HL-60/S4 (cell line): ENCODE results near the gene TTPAL.

Experiments used
- in situ Hi-C: fragments of 300-500 bp; cut with MboI; formaldehyde crosslinking; loops from 2 replicates; pipeline ENCODE4 v1.14.3; 2022; ENCODE audit warnings: low sequenced_read_pairs

The TTPAL gene

DNA sequence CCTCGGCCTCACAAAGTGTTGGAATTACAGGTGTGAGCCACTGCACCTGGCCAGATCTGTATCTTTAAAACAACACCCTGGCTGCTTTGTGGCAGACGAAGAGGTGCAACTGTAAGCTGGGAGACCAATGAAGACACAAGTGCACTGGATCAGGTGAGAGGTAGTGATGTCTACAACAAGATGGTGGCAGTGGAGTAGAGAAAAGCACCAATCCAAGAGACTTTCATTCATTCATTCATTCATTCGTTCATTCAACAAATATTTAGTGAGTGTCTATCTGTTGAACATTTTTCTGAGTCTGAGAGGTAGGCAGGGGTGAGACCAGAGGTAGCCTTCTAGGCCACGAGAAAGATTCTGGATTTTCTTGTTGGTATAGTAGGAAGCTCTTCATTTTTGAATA is 36.9 kb upstream of the TTPAL start:
- in situ Hi-C loops, result no loop called here

DNA sequence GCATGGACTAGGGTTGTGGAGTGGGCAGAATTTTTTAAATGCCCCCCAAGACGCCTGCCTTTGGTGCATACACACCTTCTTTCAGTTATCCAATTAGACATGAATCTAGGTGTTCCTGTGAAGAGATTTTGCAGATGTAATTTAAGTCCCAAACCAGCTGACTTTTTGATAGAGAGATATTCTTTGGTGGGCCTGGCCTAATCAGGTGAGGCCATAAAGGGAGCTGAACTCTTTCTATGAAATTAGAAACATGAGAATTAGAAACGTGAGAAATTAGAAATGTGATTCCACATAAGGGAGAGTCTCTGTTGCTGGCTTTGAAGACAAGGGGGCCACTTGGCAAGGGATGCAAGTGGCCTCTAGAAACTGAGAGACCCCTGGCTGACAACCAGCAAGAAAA is 36.4 kb upstream of the TTPAL start:
- in situ Hi-C loops, result no loop called here

DNA sequence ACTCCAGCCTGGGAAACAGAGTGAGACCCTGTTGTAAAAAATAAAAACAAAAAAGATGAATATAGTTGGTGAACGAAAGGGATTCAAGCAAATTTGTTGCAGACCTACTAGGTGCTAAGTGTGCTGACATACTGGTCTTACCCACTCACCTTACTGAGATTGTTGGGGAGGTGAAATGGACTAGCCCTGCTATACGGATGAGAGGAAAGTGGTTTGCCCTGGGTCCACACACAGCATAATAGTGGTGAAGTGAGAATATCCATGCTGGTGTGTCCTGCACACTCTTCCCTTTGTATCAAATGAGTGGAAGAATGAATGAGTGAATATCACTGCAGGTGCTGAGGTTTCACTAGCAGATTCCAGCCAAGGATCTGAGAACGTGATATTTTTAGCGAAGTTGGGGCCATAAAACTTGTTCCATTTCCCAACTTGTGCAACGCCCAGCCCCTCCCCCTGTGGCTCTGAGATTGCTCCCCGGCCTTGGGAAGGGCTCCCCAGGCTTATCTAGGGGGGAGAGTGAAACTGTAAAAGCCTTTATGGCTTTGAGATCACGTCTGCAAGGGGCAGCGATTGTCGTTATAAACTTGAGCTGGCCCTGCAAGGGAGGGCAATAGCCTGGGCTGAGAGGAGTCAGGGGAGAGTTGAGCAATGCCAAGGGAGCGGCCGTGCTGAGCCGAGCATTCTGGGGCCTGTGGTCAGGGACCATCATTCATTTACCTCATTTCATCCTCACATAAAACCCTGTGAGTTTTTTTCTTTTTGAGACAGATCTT is 33.2 kb upstream of the TTPAL start:
- in situ Hi-C loops, result no loop called here

DNA sequence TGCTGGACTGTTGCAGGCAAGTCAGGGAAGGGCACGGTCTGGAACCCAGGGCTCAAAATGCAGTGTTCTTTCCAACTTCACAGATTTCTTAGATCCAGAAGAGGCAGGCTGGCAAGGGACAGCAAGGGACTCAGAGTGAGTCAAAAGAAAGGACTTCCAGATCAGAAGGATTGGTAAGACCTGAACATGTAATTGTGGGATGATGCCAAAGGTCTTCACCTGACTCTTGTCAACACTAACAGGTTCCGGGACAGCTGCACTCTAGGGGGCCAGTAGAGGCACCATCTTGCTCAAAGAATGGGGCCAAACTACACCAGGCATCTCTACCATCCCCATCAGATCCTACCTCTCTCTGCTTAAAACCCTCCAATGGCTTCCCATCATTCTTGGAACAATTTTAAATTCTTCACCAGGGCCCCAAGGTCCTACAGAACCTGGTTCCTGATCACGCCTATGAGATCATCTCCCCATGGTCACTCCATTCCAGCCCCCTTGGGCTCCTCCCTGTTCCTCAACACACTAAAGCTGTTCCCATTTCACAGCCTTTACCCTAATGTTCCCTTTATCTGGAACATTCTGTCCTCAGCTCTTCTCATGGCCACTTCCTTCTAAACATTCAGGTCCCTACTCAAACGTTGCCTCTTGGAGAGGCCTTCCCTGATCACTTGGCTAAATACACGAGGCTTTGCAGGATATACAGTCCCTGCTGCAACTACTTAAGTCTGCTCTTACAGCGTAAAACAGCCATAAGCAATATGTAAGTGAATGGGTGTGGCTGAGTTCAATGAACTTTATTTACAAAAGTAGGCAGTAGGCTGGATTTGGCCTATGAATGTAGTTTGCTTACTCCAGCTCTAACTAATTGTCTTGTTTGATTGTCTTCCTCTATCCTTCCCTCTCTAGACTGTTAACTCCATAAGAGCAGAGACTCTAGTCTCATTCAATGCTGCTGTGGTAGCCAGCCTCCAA is 29.6 kb upstream of the TTPAL start:
- in situ Hi-C loops, result no loop called here

DNA sequence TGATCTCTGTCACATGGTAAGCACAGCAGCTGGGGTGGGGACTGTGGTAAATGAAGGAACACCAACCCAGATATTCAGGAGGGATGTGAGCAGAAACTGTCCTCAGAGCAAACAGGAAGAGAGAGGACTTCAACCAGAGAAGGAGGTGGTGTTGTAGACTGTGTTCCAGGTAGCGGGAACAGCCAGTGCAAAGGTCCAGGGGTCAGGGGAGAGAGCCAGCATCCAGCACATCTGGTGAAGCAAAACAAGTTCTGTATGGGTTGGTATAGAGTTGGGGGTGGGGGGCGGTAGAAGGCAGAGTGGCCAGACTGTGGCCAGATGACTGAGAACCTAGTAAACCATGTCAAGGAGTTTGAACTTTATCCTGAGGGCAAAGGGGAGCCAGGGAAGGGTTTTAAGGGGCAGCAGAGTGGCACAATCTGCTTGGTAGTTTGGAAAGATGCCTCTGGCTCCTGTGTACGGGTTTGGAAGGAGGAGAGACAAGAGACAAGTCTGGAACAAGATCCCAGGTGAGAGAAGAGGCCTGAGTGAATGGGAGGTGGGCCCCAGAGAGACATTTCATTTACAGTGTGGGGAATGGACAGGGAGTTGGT is 27.8 kb upstream of the TTPAL start:
- in situ Hi-C loops, result no loop called here

DNA sequence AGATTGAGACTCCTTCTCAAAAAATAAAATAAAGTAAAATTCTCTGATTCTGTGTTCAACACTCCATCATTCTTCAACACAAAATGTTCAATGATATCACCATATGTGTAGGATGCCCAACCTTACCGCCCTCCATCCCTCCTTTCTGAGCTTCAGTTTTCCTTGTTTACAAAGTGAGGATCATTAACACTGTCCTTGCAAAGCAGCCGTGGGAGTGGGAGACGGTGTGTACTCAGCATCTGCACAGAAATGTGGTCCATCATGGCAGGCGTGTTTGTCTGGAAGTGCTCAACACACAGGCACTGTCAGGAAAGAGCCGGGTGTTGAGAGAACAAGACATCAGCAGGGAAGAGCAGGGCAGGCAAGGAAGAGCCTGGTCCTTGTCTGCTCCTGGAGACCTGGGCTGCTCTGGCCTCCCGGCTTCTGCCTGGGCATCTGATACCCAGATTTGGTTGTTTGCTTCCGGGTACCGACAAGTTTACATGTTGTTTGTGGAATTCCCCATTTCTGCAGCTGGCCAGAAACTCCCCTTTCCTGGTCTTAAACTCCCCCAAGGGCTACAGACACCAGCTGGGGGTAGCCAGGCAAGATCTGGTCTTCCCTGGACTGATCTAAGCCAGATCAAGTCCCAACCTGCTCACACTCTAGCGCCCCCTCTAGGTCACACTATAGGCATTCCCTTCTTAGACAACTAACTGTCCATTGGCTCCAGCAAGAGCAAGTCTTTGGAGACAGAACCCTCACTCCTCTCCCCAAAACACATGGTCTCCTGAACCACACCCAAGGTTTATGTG is 26.7 kb upstream of the TTPAL start:
- in situ Hi-C loops, result no loop called here

DNA sequence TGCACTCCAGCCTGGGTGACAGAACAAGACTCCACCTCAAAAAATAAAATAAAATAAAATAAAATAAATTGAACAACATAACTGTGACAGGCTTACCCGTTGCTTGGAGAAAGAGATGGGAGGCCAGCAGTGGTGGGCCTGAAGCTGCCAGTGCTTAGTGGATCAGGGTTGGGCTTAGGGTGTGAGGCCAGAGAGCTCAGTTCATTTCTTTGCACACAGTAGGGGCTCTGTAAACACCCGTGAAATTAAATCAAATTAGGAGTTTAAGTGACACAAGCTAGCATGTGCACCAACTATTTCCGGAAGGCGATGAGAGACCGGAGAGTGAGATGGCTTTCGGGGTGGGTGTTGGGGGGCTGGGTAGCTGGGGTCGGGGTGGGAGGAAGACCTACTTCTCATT is 25.8 kb upstream of the TTPAL start:
- in situ Hi-C loops, result no loop called here

DNA sequence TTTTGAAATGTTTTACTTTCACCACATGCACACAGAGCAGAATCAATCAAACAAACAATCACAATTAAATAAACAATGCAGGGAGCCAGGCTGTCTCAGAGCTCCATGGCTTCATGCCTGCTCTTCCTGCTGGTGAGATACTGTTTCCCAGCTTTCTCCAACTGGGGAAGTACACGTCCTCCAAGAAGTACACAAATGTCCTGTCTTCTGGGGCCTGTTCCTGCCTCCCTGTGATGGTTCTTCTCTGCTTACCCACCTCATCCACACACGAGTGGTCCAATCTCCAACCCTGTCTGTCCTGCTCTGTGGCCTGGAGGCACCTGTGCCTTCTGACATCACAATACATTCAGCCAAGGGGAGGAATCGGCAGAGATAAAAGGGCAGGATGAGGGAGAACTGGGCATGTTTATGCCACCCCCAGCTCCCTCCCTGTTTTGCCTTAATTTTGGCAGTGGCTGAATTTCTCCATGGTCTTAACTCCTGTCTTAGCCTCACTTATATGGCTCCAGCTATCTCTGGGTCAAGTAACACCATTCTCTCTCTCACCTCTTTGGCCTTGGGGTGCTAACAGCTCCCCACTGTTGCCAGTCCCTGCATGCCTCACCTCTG is 25.3 kb upstream of the TTPAL start:
- in situ Hi-C loops, result no loop called here

DNA sequence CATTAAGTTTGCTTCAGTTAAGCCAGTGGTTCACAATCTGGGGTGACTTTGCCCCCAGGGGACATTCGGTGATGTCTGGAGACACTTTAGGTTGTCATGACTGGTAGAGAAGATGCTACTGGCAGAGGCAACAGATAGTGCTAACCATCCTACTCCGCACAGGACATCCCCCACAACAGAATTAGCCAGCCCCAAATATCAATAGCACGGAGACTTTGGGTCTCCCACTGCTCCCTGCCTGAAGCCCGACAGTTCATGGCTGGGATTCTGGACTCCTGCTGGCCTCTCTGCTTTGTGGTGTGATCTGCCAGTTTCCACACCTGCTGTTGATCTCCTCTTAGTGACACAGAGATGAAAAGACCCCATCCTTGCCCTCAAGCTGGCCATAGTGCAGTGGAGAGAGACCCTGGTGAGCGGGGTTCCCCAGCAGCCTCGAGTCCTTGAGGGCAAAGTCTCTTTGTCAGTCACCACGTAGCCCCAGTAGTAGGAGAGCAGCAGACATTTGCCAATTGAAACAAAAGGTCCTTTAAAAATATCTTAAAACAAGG is 24.7 kb upstream of the TTPAL start:
- in situ Hi-C loops, result no loop called here

DNA sequence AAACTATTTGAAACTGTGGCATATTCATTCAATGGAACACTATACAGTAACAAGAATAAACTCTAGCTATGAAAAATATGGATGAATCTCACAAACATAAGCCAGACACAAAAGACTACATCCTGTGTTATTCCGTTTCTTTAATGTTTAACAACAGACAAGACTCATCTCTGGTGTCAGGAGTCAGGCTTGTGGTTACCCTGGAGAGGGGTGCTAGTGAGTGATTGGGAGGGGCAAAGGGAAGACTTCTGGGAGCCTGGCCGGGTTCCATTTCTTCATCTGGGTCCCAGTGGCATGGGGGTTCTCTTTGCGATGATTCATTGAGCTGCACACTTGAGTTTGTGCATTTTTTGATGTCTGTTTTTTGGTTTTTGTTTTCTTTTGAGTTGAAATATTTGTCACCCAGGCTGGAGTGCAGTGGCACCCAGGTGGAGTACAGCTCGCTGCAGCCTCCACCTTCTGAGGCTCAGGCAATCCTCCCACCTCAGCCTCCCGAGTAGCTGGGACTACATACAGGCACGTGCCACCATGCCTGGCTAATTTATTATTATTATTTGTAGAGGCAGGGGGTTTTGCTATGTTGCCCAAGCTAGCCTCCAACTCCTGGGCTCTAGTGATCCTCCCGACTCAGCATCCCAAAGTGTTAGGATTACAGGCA is 21.2 kb upstream of the TTPAL start:
- in situ Hi-C loops, result no loop called here

DNA sequence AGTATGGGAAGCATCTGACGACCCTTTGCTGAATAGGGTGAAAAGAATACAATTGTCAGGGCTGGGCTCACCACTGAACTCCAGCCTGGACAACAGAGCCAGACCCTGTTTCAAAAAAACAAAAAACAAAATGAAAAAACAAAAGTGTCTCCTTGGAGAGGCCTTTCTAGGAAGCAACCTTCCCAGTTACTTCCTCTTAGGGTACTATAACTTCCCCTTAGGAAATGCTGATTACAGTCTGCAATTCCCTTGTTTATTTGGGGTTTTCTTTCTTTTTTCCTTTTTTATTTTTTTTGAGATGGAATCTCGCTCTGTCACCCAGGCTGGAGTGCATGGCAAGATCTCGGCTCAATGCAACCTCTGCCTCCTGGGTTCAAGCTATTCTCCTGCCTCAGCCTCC is 20.5 kb upstream of the TTPAL start:
- in situ Hi-C loops, result no loop called here

DNA sequence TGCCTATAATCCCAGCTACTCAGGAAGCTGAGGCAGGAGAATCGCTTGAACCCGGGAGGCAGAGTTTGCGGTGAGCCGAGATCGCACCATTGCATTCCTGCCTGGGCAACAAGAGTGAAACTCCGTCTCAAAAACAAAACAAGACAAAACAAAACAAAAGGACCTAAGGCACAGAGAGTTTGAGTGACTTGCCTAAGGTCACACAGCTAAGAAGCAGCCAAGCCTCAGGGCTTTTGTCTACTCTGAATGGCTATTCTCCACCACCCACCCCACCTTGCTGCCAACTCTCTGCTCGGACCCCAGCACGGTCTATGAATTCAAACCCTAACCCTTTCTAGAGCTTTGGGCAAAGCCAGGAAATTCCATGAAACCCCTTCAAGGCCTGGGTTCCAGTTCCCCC is 19.1 kb upstream of the TTPAL start:
- in situ Hi-C loops, result no loop called here

DNA sequence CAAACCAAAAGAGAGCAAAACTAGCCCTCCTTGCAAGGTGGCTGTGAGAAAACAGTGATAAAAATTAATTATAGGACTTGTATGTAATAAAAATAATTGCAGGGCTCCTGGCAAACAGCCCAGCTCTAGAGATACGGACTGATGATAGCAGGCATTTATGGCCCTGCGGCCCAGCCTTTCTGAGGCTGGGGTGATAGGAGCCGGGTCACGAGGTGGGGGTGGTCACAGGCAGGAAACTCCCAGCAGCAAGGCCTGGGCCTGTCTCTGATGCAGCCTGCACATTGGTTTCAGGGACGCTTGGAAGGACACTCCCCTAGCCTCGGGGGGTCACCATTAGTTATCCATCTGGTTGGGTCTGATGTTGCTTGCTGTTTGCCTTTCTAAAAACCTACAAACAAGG is 18.7 kb upstream of the TTPAL start:
- in situ Hi-C loops, result no loop called here

DNA sequence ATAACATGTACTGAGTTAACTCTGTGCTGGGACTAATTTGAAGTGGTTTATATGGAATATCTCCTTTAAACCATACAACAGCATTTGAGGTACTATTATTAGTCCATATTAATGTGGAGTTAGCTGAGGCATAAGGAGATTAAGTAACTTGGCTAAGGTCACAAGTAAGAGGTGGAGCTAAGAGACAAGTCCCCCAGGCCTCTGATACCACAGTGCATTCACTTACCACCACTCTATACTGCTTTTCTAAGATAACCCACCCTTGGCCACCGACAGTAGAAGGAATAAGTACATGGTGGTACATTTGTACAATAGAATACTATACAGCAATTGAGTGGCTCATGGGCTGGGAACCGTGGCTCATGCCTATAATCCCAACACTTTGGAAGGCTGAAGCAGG is 16.4 kb upstream of the TTPAL start:
- in situ Hi-C loops, result no loop called here

DNA sequence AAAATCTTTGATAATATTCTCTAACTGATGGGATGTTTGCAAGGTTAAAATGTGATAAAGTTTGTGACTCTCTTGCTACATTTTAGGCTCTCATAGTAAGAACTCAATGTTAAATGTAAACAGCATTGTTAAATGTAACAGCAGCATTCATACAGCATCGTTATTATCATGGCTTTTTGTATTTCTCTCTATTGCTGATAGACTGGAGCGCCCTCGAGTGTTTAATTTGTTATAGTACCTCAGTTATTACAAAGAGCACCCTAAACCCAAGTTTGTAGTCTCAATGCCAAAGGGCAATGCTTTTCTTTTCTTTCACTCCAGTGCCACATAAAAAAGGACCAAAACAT is 14.9 kb upstream of the TTPAL start:
- in situ Hi-C loops, result loop anchor here (10.0 kb wide), 1 partner anchor 246 kb away; the partner anchor contains the start of gene OSER1

DNA sequence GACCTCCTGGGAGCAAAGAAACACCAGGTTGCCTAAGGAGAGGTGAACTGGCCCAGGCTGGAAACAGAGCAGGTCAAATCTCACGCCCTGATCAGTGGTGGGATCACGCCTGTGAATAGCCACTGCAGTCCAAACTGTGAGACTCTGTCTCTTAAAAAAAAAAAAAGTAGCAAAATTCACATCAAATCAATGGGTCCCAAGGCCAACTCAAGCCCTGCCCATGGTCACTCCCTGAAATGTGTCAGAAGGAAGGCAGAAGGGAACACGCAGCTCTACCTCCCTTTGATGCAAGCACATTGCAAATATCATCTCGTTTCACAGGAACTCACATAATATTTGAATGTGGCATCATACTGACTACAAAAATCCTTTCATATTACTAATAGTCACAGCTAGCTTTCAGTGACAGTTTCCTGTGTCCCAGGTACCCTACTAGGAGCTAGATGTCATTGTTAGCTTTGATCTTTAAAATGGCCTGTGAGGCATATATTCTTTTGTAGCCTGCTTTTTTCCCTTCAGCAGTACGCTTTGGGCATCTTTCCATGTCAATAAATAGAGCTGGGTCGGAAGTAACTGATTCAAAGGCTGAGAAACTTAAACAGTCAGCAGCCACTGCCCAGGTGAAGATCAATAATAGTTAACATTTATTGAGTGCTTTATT is 14.4 kb upstream of the TTPAL start:
- in situ Hi-C loops, result loop anchor here (10.0 kb wide), 1 partner anchor 246 kb away; the partner anchor contains the start of gene OSER1

DNA sequence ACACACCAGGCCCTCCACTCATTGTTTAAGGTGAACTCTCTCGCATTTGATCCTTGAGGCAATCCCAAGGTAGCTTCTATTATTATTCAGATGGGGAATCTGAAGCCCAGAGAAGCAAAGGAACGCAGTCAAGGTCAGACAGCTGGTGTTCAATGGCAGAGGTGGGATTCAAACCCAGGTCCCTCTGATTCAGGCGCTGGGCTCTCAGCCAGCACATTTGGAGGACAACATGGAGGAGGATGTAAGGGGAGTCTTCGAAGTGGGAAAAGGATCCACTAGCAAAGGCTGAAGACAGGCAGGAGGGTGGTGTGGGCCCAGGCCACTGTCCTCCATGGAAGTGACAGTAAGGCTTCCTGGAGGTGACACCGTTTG is 13.9 kb upstream of the TTPAL start:
- in situ Hi-C loops, result loop anchor here (10.0 kb wide), 1 partner anchor 247 kb away; the partner anchor contains the start of gene OSER1

DNA sequence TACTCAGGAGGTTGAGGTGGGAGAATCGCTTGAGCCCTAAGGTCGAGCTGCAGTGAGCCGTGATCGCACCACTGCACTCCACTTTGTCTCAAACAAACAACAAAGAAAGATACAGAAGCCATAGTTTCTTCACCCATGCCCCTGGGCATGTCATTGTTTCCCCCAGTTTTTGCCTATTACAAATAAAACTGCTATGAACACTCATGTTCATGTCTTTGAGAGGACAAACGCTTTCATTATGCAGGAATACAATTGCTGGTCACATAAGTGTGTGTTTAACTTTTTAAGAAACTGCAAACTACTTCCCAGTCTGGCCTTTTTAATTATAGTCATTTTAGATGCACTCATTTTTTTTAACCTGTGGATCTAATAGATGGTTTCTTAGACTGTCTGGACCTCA is 12.2 kb upstream of the TTPAL start:
- in situ Hi-C loops, result loop anchor here (10.0 kb wide), 1 partner anchor 249 kb away; the partner anchor contains the start of gene OSER1

DNA sequence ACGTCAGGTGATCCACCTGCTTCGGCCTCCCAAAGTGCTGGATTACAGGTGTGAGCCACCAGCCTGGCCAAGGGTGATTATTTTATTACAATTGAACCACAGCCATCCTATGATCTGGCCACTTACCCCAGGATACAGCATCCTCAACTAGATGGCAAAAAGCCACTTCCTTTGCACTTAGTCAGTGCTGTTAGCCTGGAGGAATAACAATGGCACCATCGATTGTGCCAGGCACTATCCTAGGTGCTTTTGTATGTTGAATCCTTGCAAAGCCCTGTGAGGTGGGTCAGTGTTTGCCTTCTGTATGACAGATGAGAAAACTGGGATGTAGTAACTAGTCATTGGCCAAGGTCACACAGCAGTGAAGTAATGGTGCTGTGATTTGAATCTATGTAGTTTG is 11.2 kb upstream of the TTPAL start:
- in situ Hi-C loops, result loop anchor here (10.0 kb wide), 1 partner anchor 250 kb away; the partner anchor contains the start of gene OSER1
